Fibroblast of skin of left quadriceps (primary cell): ENCODE results near the gene PROCR.
"Not testable (repeated sequence)": the region's sequence is repeated elsewhere in the genome, so short reads cannot be mapped to it uniquely, and the experiment has no call there.

Experiments used
- DNase-seq, 2 experiments: peaks; one replicate each; pipeline ENCODE4 v3.0.0-alpha.2; 2013; ENCODE audit warnings: low read depth in 2 of 2

Gene PROCR

GRCh38 chr20:35193031-35193791 lies 21.3 kb downstream of the PROCR start:
- DNase-seq: not testable (repeated sequence)

- DNase-seq: no peak
Measured at GRCh38 chr20:35196313-35196712, 24.4 kb downstream of the PROCR start.

DNA sequence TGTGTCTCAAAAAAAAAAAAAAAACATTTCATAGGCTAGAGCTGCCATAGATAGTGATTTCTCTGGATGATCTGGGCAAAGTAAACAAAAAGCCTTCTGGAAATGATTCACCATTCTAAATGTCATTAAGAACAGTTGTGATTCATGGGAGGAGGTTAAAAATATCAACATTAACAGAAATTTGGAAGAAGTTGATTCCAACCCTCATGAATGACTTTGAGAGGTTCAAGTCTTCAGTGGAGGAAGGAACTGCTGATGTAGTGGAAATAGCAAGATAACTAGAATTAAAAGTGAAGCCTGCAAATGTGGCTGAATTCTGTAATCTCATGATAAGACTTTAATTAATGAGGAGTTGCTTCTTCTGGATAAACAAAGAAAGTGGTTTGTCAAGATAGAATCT lies 27.9 kb downstream of the PROCR start:
- no peak for DNase-seq

- DNase-seq: peak; percentile 16 to 18
Measured at GRCh38 chr20:35200267-35200666, 28.4 kb downstream of the PROCR start.

GRCh38 chr20:35201467-35201866 lies 29.6 kb downstream of the PROCR start:
- not testable (repeated sequence) for DNase-seq

DNA sequence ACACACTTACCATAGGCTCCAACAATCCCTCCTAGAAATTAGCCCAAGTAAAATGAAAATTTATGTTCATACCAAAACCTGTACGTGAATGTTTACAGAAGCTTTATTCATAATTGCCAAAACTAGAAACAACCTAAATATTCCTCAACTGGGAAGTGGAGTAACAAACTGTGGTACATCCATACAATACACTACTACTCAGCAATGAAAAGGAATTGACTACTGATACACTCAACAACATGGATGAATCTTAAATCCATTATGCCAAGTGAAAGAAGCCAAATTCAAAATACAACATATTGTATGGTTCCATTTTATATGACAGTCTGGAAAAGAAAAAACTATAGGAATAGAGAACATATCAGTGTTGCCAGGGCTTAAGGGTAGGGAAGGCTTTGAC lies 34.9 kb downstream of the PROCR start:
- no peak for DNase-seq

GRCh38 chr20:35207950-35208611 lies 36.2 kb downstream of the PROCR start:
- DNase-seq: peak; percentile 31 to 36

DNA sequence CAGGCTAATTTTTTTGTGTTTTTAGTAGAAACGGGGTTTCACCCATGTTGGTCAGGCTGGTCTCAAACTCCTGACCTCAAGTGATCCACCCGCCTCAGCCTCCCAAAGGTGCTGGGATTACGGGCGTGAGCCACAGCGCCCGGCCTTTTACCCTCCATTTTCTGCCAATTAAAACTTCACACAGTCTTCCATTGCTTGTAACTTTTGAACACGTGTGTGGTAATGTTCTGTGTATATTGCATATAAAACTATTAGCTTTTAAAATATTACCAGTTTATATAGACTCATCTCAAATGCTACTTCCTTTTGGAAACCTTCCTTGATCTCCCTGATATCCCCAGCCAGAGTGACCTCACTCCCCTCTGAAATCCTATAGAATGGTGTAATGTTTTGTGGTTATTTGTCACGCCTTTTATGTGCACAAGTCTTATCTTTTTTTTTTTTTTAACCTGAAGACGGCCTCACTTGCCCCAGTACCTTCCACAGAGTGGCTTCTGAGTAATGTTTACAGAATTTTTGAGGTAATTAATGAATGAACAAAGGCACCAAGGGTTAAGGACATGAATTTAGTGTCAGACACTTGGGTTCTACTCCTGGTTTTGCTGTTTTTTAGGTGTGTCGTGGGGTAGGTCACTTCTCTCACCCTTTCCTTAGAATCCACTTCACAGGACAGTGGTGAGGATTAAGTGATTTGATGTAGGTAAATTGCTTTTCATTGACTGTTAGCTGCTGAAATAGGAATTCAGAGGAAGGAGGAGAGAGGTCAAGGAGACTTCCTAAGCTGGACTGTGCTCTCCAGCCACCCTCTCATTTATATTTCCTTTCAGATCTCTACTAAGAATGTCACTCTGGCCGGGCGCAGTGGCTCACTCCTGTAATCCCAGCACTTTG lies 43.4 kb downstream of the PROCR start:
- peak; percentile 49 to 53 for DNase-seq

GRCh38 chr20:35216541-35216940 lies 44.7 kb downstream of the PROCR start:
- DNase-seq: no peak

- DNase-seq: no peak
Measured at GRCh38 chr20:35223941-35224340, 52.1 kb downstream of the PROCR start.

DNA sequence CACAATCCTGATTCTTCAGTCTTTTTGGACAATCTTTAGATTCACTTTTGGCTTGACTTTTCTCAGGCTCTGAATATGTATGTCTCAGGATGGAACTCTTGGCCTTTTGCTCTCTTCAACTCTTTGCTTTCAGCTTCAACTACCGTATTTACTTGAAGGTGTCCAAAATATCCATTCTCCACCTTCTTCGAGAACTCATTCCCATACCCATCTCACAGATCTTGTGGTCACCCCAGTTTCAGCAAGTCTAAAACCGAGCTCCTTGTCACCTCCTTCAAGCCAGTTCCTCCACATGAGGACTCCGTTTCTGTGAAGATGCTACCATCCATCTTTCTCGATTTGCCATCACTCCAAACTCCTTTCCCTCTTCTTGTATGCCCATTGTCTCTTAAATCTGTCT lies 52.7 kb downstream of the PROCR start:
- DNase-seq: no peak

DNA sequence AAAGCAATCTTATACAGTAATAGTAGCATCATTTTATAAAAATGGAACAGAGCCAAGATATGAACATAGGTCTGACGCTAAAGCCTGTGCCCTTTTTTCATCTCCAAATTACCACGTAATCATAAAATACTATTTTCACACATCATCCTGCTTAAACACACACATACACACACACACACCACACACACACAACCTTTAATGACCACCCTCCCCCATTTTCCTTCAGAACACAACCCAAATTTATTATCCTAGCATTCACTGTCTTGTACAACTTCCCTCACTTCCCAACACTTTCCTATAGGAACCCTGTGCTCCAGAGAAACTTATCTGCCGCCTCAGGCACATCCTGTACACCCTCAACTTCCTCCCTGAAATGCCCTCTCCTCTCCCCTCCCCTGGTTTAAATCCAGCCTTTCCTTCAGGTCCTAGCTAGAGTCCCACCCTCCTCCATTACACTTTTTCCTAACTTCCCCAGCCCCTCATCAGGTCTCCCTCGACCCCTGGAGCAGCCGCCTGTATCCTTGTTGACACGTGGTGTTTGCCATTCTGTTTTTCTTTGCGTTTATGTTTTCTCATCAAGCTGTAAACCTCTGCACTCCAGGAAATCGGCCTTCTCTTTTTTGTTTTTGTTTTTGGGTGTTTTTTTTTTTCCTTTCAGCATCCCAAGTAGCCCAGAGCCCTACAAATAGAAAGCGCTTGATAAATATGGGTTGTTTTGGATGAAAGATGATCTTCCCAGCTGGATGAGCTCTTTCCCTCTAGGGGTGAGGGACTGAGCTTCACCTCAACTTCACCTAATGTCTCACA lies 53.6 kb downstream of the PROCR start:
- no peak for DNase-seq

DNA sequence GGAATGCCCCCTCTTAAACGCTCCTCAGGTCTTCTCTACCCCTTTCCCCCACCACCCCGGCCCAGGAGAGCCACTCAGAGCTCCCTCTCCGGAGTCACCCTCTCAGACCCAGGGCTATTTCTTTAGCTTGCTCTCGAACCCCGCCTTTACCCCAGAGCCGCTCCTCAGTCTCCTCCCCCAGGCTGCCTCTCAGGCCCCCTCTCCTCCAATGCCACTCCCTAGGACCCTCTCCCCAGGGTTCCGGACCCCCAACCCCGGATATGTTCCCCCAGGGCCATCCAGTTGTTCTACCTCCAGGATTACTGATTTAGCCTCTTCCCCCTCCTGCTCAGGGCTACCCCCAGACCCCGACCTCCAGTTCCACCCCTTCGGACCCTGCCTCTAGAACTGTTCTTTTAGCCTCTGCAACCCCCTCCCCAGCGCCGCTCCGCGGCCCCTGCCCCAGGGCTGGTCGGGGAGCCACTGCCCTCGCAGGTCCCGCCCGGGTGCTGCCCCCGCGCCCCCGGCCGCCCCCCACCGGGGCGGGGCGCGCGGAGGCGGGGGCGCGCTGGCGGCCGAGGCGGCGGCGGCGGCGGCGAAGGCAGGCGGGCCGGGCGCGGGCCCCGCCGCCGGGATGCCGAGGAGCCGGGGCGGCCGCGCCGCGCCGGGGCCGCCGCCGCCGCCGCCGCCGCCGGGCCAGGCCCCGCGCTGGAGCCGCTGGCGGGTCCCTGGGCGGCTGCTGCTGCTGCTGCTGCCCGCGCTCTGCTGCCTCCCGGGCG lies 54.4 kb downstream of the PROCR start, which contains the start of gene MMP24:
MMP24 (plus strand) TSS at position 565 of the 758 bp plus-strand sequence; CDS start at position 614, 49 bp downstream.
- no peak for DNase-seq
